Fibroblast of peridontal ligament (primary cell): Measurements from ENCODE around the gene DEDD2.

ENCODE experiments used
- DNase-seq: peaks from one replicate; pipeline ENCODE4 v3.0.0-alpha.2; 2010; ENCODE audit errors: extremely low read depth

DEDD2 gene

GRCh38 chr19:42199440-42200115 is 17.9 kb downstream of the DEDD2 start:
- no peak for DNase-seq

- DNase-seq: no peak
These were observed 18.6 kb downstream of the DEDD2 start for GRCh38 chr19:42198676-42199439.

- DNase-seq: no peak
These were observed 20.1 kb downstream of the DEDD2 start for GRCh38 chr19:42197375-42197817.

DNA sequence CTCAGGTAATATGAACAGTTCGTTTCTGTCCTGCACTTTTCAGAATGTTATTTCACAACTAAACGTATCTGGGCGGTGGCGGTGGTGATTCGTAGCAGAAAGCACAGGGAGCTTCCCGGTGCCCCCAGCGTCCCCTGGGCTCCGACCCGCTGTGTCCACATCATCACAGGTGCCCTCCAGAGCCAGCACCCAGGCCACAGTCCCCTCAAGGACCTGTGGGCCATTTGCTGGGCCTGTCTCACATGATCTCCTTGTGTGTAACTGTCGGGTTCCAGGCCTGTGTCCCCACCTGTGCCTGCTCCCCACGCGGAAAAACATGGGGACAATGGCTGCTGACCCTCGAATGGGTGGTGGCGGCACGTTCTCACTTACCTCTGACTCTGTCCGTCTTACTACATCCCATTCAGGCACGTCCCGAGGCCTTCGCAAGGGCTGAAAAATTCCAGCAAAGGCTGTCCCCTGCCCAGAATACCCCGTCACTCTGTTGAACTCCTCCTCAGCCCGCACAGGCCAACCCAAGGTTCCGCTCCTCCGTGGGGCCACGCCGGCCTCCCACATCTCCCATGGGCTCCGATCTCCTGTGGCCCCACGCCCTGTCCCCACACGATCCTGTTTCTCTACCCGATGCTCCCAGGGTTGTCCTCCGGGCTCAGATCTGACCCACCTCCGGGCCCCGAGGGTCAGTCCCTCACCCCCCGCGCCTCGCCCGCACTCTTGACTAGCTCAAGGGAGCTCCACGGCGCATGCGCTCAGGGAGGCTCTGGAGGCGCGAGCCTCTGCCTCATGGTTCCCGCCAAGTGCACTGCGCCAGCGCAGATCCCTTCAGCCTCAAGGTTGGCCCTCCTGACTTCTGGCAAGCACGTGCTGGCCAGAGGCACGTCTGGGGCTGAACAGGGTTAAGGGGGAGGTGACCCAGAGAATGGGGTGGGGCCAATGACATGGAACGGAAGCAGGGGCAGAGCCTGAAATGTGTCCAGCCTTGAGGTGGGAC is 21.2 kb downstream of the DEDD2 start:
- no peak for DNase-seq

GRCh38 chr19:42193706-42194105 is 23.8 kb downstream of the DEDD2 start:
- DNase-seq: no peak

GRCh38 chr19:42193294-42193693 is 24.2 kb downstream of the DEDD2 start:
- DNase-seq: no peak

- peak; percentile 46 for DNase-seq
These were observed 25.6 kb downstream of the DEDD2 start for GRCh38 chr19:42191855-42192254.

DNA sequence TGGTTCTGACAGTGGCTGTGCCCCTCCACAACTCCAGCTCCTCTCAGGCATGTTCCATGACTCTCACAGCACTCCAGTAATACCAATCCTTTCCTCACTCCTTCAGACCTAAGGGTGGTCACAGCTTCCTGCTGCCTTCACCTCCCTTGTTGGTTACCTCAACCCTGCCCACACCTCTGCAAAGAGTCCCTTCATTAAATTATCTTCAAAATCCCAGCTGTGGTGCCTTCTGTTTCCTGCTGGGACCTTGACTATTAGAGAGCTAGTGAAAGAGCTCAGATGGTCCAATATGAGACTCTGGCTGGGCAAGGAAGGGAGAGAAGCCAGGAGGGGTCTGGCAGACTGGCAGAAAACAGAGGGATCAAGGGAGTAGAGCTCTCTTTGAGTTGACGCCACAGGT is 26.1 kb downstream of the DEDD2 start:
- no peak for DNase-seq

GRCh38 chr19:42189133-42189532 is 28.3 kb downstream of the DEDD2 start:
- DNase-seq: no peak

GRCh38 chr19:42188665-42189064 is 28.8 kb downstream of the DEDD2 start:
- DNase-seq: no peak

GRCh38 chr19:42185277-42185676 is 32.2 kb downstream of the DEDD2 start:
- DNase-seq: peak; percentile 18

GRCh38 chr19:42184401-42184861 is 33.0 kb downstream of the DEDD2 start:
- DNase-seq: peak; percentile 88

- DNase-seq: no peak
These were observed 38.4 kb downstream of the DEDD2 start for GRCh38 chr19:42178791-42179674.

GRCh38 chr19:42177686-42178019 is 39.8 kb downstream of the DEDD2 start:
- no peak for DNase-seq

DNA sequence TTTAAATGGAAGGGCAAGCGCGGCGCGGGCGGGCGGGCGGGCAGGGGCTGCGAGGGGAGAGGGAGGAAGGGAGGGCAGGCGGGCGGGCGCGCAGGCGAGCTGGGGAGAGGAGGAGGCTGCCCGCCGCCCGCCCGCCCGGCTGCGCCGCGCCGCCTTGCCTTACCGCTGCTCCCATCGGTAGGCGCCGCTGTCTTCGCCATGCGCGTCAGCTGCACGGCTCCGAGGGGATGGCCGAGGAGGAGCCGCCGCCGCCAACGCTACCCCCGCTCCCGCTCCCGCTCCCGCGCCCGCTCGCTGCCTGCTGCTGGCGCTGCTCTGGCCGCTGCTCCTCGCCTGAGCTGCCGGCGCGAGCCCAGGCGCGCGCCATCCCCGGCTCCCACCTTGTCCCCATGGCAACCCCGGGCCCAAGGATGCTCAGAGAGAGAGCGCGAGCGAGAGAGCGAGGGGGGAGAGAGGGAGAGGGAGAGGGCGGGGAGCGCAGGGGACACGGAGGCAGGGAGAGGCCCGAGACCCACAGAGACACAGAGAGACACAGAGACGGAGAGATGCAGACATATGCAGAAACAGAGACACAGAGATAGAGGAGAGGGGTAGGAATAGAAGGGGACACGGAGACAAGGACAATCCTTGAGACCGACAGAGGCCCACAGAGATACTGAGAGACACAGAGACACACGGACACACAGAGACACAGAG is 40.3 kb downstream of the DEDD2 start:
- DNase-seq: peak; percentile 56

- no peak for DNase-seq
These were observed 40.9 kb downstream of the DEDD2 start for GRCh38 chr19:42176649-42176989.

DNA sequence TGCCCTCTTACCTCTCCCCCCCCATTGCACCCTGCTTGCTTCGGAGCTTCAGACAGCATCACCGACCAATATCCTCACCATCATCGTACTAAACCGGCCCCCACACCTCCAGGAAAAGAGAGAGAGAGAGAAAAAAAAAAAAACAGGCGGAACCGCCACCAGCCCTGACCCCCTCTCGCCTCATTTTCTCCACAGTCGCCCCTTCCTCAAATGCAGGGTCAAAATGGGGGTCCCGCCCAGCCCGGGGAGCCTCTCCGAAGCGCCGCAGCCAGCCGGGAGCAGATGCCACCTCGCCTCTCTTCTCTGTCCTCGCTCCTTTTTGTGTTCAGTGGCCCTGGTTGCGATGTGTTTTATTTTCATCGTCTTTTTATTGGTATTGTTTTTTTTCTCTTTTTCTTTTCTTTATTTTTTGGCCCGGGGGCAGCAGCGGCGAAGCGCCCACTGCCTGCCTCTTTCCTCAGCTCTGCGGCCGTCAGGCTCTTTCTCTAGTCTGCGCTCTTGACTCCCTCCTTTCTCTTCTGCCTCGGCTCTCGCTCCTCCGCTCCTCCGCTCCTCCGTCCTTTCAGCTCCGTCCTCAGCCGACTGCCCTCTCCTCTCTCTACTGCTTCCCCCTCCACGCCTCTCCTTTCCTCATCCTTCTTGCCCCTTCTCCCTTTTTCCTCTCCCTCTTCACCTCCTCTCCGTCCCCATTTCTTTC is 41.4 kb downstream of the DEDD2 start:
- peak; percentile 17 for DNase-seq

DNA sequence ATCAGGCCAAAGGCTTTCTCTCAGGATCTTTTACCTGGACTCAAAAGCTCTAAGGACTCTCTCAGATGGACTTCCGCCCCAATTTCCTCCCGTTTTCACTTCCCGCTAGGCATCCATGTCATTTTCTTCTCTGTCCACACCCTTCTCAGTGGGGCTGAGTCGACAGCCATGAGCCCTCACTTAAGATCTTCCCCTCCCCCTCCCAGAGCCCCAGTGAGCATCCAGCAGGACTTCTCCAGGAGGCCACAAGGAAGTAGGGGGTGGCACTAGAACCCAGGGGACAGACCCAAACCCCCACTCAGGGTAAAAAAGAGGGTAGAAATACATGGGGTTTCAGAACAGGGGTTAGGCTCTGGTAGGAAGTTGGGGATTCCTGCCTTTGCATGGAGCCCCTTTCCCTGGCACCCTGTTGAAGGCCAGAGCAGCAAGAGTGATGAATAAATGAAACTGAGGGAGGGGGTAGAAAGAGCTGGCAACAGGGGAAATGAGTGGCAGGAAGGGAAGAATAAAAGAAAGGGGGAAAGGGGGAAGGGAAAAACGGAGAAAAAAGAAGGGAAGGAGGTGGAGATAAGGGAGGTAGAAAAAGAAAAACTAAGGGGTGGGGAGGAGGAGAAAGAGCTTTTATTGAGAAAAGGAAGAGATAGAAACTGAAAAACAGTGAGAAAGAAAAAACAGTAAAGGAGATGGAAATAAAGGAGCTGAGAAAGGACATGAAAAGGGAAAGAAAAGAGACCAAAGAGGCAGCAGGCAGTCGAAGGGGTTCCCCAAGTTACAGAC is 42.3 kb downstream of the DEDD2 start:
- DNase-seq: no peak

DNA sequence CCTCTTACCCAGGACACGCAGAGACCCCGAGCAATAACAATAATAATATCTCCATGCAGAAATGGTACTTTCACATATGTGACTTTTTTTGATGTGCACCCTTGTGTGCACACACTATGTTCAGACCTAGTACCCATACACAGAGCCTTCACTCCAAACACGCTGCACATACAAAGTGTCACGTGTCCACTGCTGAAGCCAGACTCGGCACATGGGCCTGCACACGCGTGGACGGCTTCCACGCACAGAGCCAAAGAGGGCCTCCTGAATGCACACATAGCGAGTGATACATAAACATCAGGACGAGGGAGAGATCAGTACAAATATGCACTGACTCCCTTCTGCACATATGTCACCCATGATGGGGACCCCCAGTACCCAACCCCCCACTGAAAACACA is 43.3 kb downstream of the DEDD2 start:
- DNase-seq: no peak
